Gastrocnemius medialis (tissue), 4 donors: Measurements from ENCODE around the gene OR51B2.

Experiments used
- POLR2A ChIP-seq, 2 donors: fragments of 450-650 bp; IDR thresholded peaks; one replicate each; pipeline ENCODE4 v1.6.1; 2017; ENCODE audit warnings: antibody characterized with exemption in 2 of 2, mild to moderate bottlenecking in 2 of 2, moderate library complexity in 2 of 2
- TF ChIP-seq, protein P1 (sequence below), 5 experiments: fragments of 450-650 bp in 3 of 5; fragments of 200-600 bp in 2 of 5; sonication (generic) in 2 of 5; IDR thresholded peaks in 4 of 5; conservative IDR thresholded peaks in 1 of 5; 1 replicate in 4 of 5; 2 replicates in 1 of 5; pipeline ENCODE4 v1.5.1; 2016 to 2019; ENCODE audit warnings: antibody characterized with exemption in 5 of 5, mild to moderate bottlenecking in 3 of 5, moderate library complexity in 3 of 5

DNA sequence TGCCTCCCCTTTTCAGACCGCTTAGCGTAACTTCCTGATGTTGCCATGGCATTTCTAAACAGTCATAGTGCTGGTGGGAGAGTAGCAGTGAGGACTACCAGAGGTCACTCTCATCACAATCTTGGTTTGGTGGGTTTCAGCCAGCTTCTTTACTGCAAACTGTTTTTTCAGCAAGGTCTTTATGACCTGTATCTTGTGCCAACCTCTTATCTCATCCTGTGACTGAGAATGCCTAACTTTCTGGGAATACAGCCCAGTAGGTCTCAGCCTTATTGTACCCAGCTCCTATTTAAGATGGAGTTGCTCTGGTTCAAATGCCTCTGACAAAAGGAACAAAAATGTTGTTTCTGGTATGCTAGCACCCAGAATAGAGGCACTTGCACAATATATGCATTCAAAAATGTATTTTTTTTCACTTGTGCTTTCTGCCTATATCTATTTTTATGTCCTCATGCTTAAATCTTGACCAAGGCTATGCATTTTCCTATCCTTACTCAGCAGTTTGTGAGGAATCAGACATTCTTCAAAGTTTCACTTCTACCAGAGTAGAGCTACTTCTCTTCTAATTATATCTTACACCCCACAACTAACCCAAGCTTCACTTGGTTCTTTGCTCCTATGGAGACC, 43.5 kb upstream of the OR51B2 start:
- TF ChIP-seq, protein P1, sequence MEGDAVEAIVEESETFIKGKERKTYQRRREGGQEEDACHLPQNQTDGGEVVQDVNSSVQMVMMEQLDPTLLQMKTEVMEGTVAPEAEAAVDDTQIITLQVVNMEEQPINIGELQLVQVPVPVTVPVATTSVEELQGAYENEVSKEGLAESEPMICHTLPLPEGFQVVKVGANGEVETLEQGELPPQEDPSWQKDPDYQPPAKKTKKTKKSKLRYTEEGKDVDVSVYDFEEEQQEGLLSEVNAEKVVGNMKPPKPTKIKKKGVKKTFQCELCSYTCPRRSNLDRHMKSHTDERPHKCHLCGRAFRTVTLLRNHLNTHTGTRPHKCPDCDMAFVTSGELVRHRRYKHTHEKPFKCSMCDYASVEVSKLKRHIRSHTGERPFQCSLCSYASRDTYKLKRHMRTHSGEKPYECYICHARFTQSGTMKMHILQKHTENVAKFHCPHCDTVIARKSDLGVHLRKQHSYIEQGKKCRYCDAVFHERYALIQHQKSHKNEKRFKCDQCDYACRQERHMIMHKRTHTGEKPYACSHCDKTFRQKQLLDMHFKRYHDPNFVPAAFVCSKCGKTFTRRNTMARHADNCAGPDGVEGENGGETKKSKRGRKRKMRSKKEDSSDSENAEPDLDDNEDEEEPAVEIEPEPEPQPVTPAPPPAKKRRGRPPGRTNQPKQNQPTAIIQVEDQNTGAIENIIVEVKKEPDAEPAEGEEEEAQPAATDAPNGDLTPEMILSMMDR (IDR thresholded peaks at IDR 0.05 in 4 of 5, conservative IDR thresholded peaks at IDR 0.05 in 1 of 5) = no peak
- no peak for TF ChIP-seq POLR2A (IDR thresholded peaks at IDR 0.05)
